ENCODE measurements around the gene RAB7B.

DNA sequence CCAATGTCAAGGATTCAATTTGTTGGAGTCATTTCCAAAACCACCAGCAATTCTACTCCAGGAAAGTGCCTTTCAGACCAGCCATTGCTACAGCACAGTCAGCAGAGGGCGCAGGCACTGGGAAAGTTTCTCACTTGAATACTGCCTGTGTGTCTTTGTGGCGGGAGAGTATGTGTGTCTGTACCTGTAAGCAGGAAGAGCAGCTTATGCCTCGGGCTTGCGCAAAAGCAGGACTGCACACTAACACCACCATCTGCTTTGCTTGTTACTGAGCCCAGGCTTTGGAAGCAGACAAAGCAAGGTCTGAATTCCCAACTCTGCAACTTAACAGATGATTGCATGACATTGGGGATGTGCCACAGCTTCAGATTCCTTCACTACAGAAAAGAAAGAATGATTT is 27.5 kb upstream of the RAB7B start:
- no peak for TF ChIP-seq EZH2 (IDR thresholded peaks at IDR 0.05; ENCODE audit: low read length, missing control alignments)
- TF ChIP-seq, protein P1, sequence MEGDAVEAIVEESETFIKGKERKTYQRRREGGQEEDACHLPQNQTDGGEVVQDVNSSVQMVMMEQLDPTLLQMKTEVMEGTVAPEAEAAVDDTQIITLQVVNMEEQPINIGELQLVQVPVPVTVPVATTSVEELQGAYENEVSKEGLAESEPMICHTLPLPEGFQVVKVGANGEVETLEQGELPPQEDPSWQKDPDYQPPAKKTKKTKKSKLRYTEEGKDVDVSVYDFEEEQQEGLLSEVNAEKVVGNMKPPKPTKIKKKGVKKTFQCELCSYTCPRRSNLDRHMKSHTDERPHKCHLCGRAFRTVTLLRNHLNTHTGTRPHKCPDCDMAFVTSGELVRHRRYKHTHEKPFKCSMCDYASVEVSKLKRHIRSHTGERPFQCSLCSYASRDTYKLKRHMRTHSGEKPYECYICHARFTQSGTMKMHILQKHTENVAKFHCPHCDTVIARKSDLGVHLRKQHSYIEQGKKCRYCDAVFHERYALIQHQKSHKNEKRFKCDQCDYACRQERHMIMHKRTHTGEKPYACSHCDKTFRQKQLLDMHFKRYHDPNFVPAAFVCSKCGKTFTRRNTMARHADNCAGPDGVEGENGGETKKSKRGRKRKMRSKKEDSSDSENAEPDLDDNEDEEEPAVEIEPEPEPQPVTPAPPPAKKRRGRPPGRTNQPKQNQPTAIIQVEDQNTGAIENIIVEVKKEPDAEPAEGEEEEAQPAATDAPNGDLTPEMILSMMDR (conservative IDR thresholded peaks at IDR 0.05 in 1 of 2, IDR thresholded peaks at IDR 0.05 in 1 of 2; ENCODE audit: low read depth in 1 of 2, low read length in 2 of 2), result peak; percentile 95 to 97
